ENCODE measurements around the gene TNNT3.

DNA sequence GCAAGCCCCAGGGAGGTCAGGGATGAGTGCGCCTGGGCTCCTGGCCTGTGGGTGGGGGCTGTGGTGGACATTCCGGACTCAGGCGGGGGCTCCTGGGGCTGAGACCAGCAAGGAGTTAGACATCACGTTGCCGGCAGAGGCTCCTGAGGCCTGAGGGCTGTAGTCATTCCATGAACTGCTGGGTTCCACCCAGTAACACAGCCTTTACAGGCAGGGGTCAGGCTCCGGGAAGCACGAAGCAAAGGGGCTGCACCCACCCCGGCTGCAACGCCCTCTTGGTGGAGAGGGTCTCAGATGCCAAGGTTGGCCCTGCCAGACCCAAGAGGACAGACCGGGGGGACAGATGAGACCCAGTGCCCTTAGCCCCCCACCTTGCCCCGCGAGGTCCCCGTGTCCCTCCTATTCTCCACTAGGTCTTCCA is 9.0 kb downstream of the TNNT3 start:
- TF ChIP-seq, protein P1, sequence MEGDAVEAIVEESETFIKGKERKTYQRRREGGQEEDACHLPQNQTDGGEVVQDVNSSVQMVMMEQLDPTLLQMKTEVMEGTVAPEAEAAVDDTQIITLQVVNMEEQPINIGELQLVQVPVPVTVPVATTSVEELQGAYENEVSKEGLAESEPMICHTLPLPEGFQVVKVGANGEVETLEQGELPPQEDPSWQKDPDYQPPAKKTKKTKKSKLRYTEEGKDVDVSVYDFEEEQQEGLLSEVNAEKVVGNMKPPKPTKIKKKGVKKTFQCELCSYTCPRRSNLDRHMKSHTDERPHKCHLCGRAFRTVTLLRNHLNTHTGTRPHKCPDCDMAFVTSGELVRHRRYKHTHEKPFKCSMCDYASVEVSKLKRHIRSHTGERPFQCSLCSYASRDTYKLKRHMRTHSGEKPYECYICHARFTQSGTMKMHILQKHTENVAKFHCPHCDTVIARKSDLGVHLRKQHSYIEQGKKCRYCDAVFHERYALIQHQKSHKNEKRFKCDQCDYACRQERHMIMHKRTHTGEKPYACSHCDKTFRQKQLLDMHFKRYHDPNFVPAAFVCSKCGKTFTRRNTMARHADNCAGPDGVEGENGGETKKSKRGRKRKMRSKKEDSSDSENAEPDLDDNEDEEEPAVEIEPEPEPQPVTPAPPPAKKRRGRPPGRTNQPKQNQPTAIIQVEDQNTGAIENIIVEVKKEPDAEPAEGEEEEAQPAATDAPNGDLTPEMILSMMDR (IDR thresholded peaks at IDR 0.05), result no peak
- TF ChIP-seq POLR2A (IDR thresholded peaks at IDR 0.05), result no peak

Measured in prostate gland (tissue), 2 donors.